ENCODE data around the gene XAF1. TPM values are rescaled to one million over a fixed set of nuclear protein-coding genes. Genes with fewer than 3 reads are reported as not detected.

The XAF1 gene
- total and polyA plus RNA-seq, 2 experiments from 2014 or later = not detected

DNA sequence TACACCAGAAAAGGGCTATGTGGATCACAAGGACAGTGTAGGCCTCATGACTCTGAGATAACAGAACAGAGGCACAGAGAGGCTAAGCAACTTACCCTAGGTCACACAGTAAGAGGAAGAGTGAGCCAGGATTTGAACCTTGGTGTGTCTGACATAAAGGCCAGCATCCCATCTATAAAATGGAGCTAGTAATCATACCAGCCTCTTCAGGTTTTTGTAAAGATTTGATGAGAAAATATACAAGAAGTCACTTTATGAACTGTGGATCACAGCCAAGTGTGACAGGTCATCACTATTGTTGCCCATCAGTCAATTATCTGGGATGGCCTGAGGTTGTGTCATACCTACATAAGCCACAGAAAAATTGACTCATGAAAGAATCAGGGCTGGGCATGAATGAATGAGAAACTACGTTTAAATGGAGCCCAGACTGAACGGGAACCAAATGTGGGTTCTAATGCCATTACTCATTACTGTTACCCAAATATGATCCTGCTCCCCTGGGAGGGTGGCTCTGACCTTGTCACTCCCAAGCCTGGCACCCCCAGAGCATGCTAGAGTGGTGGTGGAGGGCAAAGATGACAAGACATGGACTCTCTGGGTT is 41.1 kb downstream of the XAF1 start:
- H3K27me3 ChIP-seq (ENCODE audit: insufficient read depth) = no peaks in the 10 kb centered on the region
- no peak overlapping the region for H3K27ac Mint-ChIP-seq
- no peak overlapping the region for H3K4me3 ChIP-seq
- H3F3A ChIP-seq (replicated peaks; ENCODE audit: low read depth) = no peaks in the 10 kb centered on the region
- peaks cover 24% of the 10 kb centered on the region for H3K4me1 Mint-ChIP-seq
- no peaks in the 10 kb centered on the region for H3K9me3 Mint-ChIP-seq
- no peak overlapping the region for H3K27ac ChIP-seq (ENCODE audit: low read depth)
- DNase-seq (ENCODE audit: low spot score) = no peak
- peaks cover 2% of the 10 kb centered on the region for H3K27me3 Mint-ChIP-seq (ENCODE audit: insufficient read depth, low read depth, poor library complexity)
- TF ChIP-seq, protein P1, sequence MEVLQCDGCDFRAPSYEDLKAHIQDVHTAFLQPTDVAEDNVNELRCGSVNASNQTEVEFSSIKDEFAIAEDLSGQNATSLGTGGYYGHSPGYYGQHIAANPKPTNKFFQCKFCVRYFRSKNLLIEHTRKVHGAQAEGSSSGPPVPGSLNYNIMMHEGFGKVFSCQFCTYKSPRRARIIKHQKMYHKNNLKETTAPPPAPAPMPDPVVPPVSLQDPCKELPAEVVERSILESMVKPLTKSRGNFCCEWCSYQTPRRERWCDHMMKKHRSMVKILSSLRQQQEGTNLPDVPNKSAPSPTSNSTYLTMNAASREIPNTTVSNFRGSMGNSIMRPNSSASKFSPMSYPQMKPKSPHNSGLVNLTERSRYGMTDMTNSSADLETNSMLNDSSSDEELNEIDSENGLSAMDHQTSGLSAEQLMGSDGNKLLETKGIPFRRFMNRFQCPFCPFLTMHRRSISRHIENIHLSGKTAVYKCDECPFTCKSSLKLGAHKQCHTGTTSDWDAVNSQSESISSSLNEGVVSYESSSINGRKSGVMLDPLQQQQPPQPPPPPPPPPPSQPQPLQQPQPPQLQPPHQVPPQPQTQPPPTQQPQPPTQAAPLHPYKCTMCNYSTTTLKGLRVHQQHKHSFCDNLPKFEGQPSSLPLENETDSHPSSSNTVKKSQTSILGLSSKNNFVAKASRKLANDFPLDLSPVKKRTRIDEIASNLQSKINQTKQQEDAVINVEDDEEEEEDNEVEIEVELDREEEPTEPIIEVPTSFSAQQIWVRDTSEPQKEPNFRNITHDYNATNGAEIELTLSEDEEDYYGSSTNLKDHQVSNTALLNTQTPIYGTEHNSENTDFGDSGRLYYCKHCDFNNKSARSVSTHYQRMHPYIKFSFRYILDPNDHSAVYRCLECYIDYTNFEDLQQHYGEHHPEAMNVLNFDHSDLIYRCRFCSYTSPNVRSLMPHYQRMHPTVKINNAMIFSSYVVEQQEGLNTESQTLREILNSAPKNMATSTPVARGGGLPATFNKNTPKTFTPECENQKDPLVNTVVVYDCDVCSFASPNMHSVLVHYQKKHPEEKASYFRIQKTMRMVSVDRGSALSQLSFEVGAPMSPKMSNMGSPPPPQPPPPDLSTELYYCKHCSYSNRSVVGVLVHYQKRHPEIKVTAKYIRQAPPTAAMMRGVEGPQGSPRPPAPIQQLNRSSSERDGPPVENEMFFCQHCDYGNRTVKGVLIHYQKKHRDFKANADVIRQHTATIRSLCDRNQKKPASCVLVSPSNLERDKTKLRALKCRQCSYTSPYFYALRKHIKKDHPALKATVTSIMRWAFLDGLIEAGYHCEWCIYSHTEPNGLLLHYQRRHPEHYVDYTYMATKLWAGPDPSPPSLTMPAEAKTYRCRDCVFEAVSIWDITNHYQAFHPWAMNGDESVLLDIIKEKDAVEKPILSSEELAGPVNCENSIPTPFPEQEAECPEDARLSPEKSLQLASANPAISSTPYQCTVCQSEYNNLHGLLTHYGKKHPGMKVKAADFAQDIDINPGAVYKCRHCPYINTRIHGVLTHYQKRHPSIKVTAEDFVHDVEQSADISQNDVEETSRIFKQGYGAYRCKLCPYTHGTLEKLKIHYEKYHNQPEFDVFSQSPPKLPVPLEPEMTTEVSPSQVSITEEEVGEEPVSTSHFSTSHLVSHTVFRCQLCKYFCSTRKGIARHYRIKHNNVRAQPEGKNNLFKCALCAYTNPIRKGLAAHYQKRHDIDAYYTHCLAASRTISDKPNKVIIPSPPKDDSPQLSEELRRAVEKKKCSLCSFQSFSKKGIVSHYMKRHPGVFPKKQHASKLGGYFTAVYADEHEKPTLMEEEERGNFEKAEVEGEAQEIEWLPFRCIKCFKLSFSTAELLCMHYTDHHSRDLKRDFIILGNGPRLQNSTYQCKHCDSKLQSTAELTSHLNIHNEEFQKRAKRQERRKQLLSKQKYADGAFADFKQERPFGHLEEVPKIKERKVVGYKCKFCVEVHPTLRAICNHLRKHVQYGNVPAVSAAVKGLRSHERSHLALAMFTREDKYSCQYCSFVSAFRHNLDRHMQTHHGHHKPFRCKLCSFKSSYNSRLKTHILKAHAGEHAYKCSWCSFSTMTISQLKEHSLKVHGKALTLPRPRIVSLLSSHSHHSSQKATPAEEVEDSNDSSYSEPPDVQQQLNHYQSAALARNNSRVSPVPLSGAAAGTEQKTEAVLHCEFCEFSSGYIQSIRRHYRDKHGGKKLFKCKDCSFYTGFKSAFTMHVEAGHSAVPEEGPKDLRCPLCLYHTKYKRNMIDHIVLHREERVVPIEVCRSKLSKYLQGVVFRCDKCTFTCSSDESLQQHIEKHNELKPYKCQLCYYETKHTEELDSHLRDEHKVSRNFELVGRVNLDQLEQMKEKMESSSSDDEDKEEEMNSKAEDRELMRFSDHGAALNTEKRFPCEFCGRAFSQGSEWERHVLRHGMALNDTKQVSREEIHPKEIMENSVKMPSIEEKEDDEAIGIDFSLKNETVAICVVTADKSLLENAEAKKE (CRISPR knock-in tag; IDR thresholded peaks at IDR 0.05) = no peak
- TF ChIP-seq NANOG (IDR thresholded peaks at IDR 0.05; ENCODE audit: borderline replicate concordance) (no peak), ZNF114 (CRISPR knock-in tag; IDR thresholded peaks at IDR 0.05) (no peak), EZH2 (IDR thresholded peaks at IDR 0.05; ENCODE audit: low read depth, unreplicated experiment) (no peak), ZNF331 (CRISPR knock-in tag; IDR thresholded peaks at IDR 0.05; ENCODE audit: low read depth) (no peak), JUNB (IDR thresholded peaks at IDR 0.05; ENCODE audit: unreplicated experiment) (no peak), POLR2AphosphoS5 (IDR thresholded peaks at IDR 0.05; ENCODE audit: low read depth) (no peak), STAT1 (IDR thresholded peaks at IDR 0.05; ENCODE audit: unreplicated experiment) (no peak), CREB1 (CRISPR knock-in tag; IDR thresholded peaks at IDR 0.05; ENCODE audit: low read depth) (no peak)
- TF ChIP-seq, protein P2, sequence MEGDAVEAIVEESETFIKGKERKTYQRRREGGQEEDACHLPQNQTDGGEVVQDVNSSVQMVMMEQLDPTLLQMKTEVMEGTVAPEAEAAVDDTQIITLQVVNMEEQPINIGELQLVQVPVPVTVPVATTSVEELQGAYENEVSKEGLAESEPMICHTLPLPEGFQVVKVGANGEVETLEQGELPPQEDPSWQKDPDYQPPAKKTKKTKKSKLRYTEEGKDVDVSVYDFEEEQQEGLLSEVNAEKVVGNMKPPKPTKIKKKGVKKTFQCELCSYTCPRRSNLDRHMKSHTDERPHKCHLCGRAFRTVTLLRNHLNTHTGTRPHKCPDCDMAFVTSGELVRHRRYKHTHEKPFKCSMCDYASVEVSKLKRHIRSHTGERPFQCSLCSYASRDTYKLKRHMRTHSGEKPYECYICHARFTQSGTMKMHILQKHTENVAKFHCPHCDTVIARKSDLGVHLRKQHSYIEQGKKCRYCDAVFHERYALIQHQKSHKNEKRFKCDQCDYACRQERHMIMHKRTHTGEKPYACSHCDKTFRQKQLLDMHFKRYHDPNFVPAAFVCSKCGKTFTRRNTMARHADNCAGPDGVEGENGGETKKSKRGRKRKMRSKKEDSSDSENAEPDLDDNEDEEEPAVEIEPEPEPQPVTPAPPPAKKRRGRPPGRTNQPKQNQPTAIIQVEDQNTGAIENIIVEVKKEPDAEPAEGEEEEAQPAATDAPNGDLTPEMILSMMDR (conservative IDR thresholded peaks at IDR 0.05; ENCODE audit: low read depth in 2 of 2) = no peak
- TF ChIP-seq, protein P3, sequence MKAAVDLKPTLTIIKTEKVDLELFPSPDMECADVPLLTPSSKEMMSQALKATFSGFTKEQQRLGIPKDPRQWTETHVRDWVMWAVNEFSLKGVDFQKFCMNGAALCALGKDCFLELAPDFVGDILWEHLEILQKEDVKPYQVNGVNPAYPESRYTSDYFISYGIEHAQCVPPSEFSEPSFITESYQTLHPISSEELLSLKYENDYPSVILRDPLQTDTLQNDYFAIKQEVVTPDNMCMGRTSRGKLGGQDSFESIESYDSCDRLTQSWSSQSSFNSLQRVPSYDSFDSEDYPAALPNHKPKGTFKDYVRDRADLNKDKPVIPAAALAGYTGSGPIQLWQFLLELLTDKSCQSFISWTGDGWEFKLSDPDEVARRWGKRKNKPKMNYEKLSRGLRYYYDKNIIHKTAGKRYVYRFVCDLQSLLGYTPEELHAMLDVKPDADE (IDR thresholded peaks at IDR 0.05) = no peak
- H3K9me2 ChIP-seq (ENCODE audit: insufficient read depth) = peaks cover 12% of the 10 kb centered on the region; the same call in 1 of the 2 replicates
- H3K4me2 ChIP-seq = no peak overlapping the region
- no peak overlapping the region for H2AFZ ChIP-seq
- H3K36me3 Mint-ChIP-seq (ENCODE audit: low read depth) = no peaks in the 10 kb centered on the region
- H3K36me3 ChIP-seq (ENCODE audit: insufficient read depth) = no peaks in the 10 kb centered on the region
- H4K20me1 ChIP-seq (replicated peaks; ENCODE audit: insufficient read depth) = no peaks in the 10 kb centered on the region
- H3K79me2 ChIP-seq (replicated peaks; ENCODE audit: insufficient read depth) = no peaks in the 10 kb centered on the region
- no peak for ATAC-seq
- peaks cover 15% of the 10 kb centered on the region for H3K4me1 ChIP-seq (ENCODE audit: insufficient read depth)
- H3K4me3 Mint-ChIP-seq = no peak overlapping the region
